Dendritic cell treated with granulocyte-macrophage colony-stimulating factor and Interleukin-4, amounts not matched to agents 40 ng/mL and 50 ng/mL, for 4 days (primary cell): ENCODE measurements around the gene SERTAD1.

Experiments used
- H3K27ac Mint-ChIP-seq: one replicate; pipeline ENCODE4 v1.8.0; 2022; ENCODE audit warnings: mild to moderate bottlenecking, mixed read lengths
- H3K27me3 Mint-ChIP-seq: one replicate; pipeline ENCODE4 v1.8.0; 2022; ENCODE audit warnings: mild to moderate bottlenecking, mixed read lengths
- H3K36me3 Mint-ChIP-seq: one replicate; pipeline ENCODE4 v1.8.0; 2022; ENCODE audit warnings: low read depth, mixed read lengths
- H3K4me1 Mint-ChIP-seq: one replicate; pipeline ENCODE4 v1.8.0; 2022; ENCODE audit warnings: low read depth, mixed read lengths
- H3K4me3 Mint-ChIP-seq: one replicate; pipeline ENCODE4 v1.8.0; 2022; ENCODE audit warnings: mild to moderate bottlenecking, moderate library complexity, mixed read lengths
- H3K9me3 Mint-ChIP-seq: one replicate; pipeline ENCODE4 v1.8.0; 2022; ENCODE audit warnings: mixed read lengths
- intact Hi-C: fragments of 100-400 bp; cut with micrococcal nuclease; formaldehyde crosslinking; loops from one replicate; pipeline ENCODE4 v1.15.0; 2022

Gene SERTAD1

GRCh38 chr19:40395956-40396355 is 29.8 kb downstream of the SERTAD1 start:
- Mint-ChIP-seq H3K4me1 (peaks cover 37% of the 10 kb centered on the region), H3K27me3 (peaks cover 29% of the 10 kb centered on the region), H3K36me3 (no peaks in the 10 kb centered on the region), H3K27ac (no peak overlapping the region), H3K4me3 (no peak overlapping the region), H3K9me3 (no peaks in the 10 kb centered on the region)
- intact Hi-C loops: no loop called here

GRCh38 chr19:40394816-40395210 is 31.0 kb downstream of the SERTAD1 start:
- H3K27me3 Mint-ChIP-seq: peaks cover 29% of the 10 kb centered on the region
- H3K4me1 Mint-ChIP-seq: peaks cover 31% of the 10 kb centered on the region
- H3K4me3 Mint-ChIP-seq: no peak overlapping the region
- H3K27ac Mint-ChIP-seq: no peak overlapping the region
- no peaks in the 10 kb centered on the region for H3K36me3 Mint-ChIP-seq
- intact Hi-C loops: no loop called here
- H3K9me3 Mint-ChIP-seq: no peaks in the 10 kb centered on the region

DNA sequence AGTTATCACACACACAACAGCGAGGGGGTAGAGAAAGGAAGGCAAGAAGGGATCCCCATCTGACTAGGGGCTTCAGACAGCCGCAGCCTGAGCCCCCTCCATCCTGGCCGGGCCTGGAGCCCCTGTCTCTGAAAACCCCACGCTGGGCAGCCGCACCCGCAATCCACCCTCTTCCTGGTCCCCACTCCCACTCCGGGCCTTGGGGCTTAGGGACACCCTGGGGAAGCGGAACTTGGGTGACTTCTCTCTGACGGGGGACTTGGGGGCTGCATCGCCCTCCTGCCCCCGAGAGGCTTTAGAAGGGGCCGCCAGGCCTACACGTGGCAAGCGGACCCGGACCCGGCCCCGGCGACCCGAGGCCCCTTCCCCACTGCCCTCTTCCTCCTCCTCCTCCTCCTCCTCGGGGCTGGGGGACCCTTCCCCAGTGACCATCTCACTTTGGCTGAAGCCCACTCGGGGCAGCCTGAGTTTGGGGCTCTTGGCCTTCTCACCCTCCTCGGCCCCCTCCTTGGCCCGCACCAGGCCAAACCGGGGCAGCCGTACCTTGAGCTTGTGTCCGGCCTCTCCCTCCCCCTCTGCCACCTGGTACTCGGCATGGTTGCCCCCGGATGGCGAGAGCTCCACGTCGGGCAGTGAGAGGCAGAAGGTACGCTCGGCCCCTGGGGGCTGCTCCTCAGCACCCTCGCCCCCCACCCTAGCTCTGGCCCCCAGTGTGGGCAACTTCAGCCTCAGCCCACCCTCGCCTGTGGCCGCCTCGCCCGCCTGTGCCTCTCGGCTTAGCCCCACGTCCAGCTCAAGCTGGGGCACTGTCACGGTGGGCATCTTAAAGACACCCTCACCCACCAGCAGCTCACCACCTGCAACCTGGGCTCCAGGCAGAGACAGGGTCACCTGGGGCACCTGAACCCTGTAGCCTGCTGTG is 31.6 kb downstream of the SERTAD1 start:
- no peaks in the 10 kb centered on the region for H3K36me3 Mint-ChIP-seq
- intact Hi-C loops: no loop called here
- no peak overlapping the region for H3K4me3 Mint-ChIP-seq
- no peak overlapping the region for H3K27ac Mint-ChIP-seq
- no peaks in the 10 kb centered on the region for H3K9me3 Mint-ChIP-seq
- peaks cover 27% of the 10 kb centered on the region for H3K27me3 Mint-ChIP-seq
- H3K4me1 Mint-ChIP-seq: peaks cover 25% of the 10 kb centered on the region

DNA sequence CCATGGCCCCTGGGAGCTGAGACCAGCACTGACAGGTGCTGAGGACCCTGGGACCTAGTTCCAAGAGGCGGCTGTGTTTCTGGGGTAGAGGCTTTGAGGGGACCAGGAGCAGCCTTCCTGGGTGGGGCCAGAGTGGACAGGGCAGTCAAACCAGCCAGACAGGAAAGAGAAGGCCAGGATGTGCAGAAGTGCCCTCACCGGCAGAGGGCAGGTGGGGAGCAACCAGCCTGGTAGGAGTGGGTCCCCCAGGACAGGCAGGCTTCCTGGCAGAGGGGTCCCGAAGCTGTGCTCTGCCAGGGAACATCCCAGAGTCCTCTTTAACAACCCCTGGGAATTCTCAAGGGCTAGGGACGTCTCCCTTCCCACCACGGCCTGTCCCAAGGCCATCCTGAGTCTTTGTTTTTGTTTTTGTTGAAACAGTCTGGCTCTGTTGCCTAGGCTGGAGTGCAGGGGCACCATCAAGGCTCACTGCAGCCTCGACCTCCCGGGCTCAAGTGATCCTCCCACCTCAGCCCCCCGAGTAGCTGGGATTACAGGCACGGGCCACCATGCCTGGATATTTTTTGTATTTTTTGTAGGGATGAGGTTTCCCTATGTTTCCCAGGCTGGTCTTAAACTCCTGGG is 32.8 kb downstream of the SERTAD1 start:
- peaks cover 24% of the 10 kb centered on the region for H3K27me3 Mint-ChIP-seq
- no peak overlapping the region for H3K27ac Mint-ChIP-seq
- no peaks in the 10 kb centered on the region for H3K9me3 Mint-ChIP-seq
- H3K4me1 Mint-ChIP-seq: peaks cover 13% of the 10 kb centered on the region
- intact Hi-C loops: no loop called here
- no peaks in the 10 kb centered on the region for H3K36me3 Mint-ChIP-seq
- H3K4me3 Mint-ChIP-seq: no peak overlapping the region

DNA sequence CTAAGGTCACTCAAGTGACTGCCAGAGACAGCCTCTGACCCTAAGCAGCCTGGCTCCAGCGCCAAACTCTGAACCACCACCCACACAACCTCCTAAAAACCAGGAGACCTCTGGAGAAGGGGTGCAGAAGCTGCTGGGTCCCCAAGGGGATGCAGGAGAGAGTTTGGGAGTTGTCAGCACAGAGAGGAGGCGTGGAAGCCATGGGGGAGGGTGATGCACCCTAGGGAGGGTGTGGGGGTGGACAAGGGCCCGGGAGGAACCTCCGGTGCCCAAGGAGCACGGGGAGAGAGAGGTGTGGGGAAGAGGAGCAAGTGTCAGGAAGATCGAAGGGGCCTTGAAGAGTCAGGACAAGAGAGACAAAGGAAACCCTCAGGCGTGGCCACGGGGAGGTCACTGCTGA is 33.7 kb downstream of the SERTAD1 start:
- no peaks in the 10 kb centered on the region for H3K36me3 Mint-ChIP-seq
- no peaks in the 10 kb centered on the region for H3K9me3 Mint-ChIP-seq
- H3K4me1 Mint-ChIP-seq: peaks cover 10% of the 10 kb centered on the region
- intact Hi-C loops: no loop called here
- no peak overlapping the region for H3K4me3 Mint-ChIP-seq
- H3K27me3 Mint-ChIP-seq: peaks cover 19% of the 10 kb centered on the region
- H3K27ac Mint-ChIP-seq: no peak overlapping the region

DNA sequence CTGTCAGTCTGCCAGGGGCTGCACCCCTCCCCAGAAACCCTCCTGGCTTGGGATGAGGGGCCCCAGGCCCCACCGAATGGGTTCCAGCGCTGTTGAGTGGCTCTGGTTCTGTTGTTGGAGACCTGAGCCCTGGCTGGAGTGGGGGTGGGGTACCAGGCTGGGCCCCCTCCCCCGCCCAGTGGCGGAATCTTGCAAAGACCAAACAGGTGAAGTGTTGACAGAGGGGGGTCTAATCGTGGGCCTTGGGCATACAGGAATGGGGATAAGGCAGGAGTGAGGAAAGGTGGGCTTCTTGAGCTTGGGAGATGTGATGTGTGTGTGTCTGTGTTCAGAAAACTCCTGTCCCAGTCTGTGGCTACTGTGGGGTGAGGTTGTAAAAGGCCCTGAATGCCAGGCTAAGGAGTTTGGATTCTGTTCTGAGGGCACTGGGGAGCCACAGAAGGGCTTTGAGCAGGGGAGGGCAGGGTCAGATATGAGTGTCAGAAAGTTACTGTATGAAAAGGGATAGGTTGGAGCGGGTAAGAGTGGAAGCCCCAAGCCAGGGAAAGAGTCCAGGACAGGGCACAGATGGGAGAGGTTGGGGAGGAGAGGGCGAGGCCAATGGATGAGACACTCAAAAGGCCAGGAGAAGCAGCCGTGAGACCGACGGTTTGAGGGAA is 35.6 kb downstream of the SERTAD1 start, which contains the start of gene HIPK4:
Gene HIPK4, minus strand, starts transcription at position 98 of the 659 bp plus-strand sequence. CDS start 279 bp downstream, outside the sequence.
- H3K27ac Mint-ChIP-seq: peak within 1 kb of the TSS; percentile 4
- H3K36me3 Mint-ChIP-seq: no peaks in the 10 kb centered on the region
- H3K4me1 Mint-ChIP-seq: peaks cover 6% of the 10 kb centered on the region
- H3K27me3 Mint-ChIP-seq: peaks cover 6% of the 10 kb centered on the region
- intact Hi-C loops: no loop called here
- no peak within 1 kb of the TSS for H3K4me3 Mint-ChIP-seq
- H3K9me3 Mint-ChIP-seq: no peaks in the 10 kb centered on the region

DNA sequence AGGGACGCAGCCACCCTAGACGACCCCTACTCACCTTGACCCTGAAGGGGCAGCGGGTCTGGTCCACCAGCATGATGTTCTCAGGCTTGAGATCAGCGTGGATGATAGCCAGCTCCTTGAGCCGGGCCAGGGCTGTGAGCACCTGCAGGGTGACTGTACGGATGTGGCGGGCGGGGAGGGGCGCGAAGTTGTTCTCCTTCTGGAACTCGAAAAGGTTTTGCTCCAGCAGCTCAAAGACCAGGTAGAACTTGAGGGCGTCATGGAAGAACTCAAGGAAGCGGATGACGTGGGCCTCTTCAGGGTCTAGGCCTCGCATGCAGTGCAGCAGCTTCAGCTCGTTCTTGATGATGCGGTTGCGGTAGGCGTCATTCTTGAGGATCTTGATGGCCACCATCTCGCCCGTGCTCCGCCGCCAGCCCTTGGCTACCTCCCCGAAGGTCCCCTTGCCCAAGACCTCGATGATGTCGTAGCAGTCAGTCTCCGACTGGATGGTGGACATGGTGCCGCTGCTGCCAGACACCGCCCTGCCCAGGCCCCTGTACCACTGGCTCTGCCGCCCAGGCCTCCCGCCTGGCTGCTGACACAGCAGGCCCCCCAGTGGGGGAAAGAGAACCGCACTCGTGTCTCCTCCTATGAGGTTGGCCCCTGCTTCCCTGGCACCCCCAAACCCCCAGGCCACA is 36.2 kb downstream of the SERTAD1 start:
- Mint-ChIP-seq H3K4me1 (peaks cover 6% of the 10 kb centered on the region), H3K27me3 (peaks cover 11% of the 10 kb centered on the region), H3K27ac (peak overlapping the region; percentile 4), H3K9me3 (no peaks in the 10 kb centered on the region), H3K36me3 (no peaks in the 10 kb centered on the region), H3K4me3 (no peak overlapping the region)
- intact Hi-C loops: no loop called here

- Mint-ChIP-seq H3K27ac (no peak overlapping the region), H3K4me1 (peaks cover 6% of the 10 kb centered on the region), H3K36me3 (no peaks in the 10 kb centered on the region), H3K9me3 (no peaks in the 10 kb centered on the region), H3K4me3 (no peak overlapping the region), H3K27me3 (peaks cover 11% of the 10 kb centered on the region)
- intact Hi-C loops: no loop called here
Observed at GRCh38 chr19:40388481-40388880, 37.3 kb downstream of the SERTAD1 start.

DNA sequence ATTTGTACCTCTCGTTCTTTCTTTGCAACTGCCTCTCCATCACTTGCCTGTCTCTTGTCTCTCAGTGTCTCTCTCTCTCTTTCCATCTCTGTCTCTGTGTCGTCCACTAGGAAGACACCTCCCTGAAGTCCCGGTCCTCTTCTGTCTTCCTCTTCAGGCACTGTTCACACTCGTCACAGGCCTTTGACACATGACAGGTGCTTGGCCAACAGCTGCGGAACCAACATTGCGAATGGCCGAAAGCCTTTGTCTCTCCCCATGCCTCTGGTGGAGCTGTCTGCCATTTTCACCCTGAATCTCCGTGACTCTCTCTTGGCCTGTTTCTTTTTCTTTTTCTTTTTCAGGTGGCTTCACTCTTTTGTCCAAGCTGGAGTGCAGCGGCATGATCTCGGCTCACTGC is 38.6 kb downstream of the SERTAD1 start:
- Mint-ChIP-seq H3K4me3 (no peak overlapping the region), H3K36me3 (no peaks in the 10 kb centered on the region), H3K9me3 (no peaks in the 10 kb centered on the region), H3K4me1 (peaks cover 2% of the 10 kb centered on the region), H3K27me3 (peaks cover 11% of the 10 kb centered on the region), H3K27ac (no peak overlapping the region)
- intact Hi-C loops: no loop called here

- Mint-ChIP-seq H3K36me3 (peaks cover 24% of the 10 kb centered on the region), H3K4me1 (no peaks in the 10 kb centered on the region), H3K27ac (no peak overlapping the region), H3K9me3 (no peaks in the 10 kb centered on the region), H3K27me3 (peaks cover 11% of the 10 kb centered on the region), H3K4me3 (no peak overlapping the region)
- intact Hi-C loops: no loop called here
Observed at GRCh38 chr19:40383668-40384248, 42.0 kb downstream of the SERTAD1 start.

GRCh38 chr19:40381321-40381720 is 44.5 kb downstream of the SERTAD1 start:
- intact Hi-C loops: no loop called here
- Mint-ChIP-seq H3K27me3 (peaks cover 7% of the 10 kb centered on the region), H3K27ac (no peak overlapping the region), H3K9me3 (no peaks in the 10 kb centered on the region), H3K36me3 (peaks cover 48% of the 10 kb centered on the region), H3K4me1 (peaks cover 9% of the 10 kb centered on the region), H3K4me3 (no peak overlapping the region)

DNA sequence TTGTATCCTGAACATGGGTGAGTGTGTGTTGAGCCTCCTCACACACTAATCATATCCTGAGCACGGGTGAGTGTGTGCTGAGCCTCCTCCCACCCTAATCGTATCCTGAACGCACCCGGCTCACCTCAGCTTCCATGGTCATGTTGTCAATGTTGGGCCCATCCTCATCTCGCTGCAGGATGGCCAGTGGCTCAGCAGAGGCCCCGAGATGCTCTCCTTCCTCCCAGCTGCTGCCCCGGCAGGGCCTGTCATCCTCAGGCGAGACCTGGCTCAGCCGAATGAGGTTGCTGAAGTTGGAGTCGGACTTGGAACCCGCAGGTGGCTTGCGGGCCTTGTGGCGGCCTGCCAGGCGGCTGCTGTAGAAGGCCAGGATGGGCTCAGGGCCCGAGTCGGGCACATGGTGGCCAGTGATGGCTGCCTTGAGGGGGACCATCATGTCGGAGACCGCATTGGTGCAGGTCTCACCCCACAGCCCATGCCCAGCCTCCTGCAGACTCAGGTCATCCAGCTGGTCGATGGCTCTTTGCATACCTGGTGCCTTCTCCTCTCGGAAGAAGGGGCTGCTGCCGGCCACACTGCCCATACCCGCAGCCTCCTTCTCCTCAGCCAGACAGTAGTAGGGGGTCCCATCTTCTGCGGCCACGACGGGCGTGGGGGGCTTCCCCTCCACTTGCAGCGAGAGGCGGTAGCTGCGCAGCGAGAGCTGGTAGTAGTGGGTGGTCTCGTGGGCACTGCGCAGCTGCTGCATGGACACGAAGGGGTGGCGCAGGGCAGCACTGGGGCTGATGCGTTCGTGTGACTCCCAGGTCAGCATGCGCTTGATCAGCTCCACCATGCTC is 45.4 kb downstream of the SERTAD1 start:
- intact Hi-C loops: no loop called here
- H3K36me3 Mint-ChIP-seq: peaks cover 53% of the 10 kb centered on the region
- peaks cover 17% of the 10 kb centered on the region for H3K4me1 Mint-ChIP-seq
- H3K27me3 Mint-ChIP-seq: peaks cover 7% of the 10 kb centered on the region
- no peak overlapping the region for H3K4me3 Mint-ChIP-seq
- H3K9me3 Mint-ChIP-seq: no peaks in the 10 kb centered on the region
- no peak overlapping the region for H3K27ac Mint-ChIP-seq
